BE2C (cell line): ENCODE results near the gene HOXC10. TPM values are rescaled to one million over a fixed set of nuclear protein-coding genes. Genes with fewer than 3 reads are reported as not detected.

ENCODE experiments used
- DNase-seq: peaks from one replicate; pipeline ENCODE4 v3.0.0-alpha.2; 2020
- H3K27me3 ChIP-seq: fragments of 250-450 bp; sonication (Bioruptor Pico); 2 replicates; pipeline ENCODE4 v1.5.1; 2020; ENCODE audit warnings: mild to moderate bottlenecking
- H3K36me3 ChIP-seq: fragments of 250-450 bp; sonication (Bioruptor Pico); 2 replicates; pipeline ENCODE4 v1.5.1; 2020; ENCODE audit warnings: mild to moderate bottlenecking
- H3K4me1 ChIP-seq: fragments of 250-450 bp; sonication (Bioruptor Pico); 2 replicates; pipeline ENCODE4 v1.5.1; 2020
- H3K4me3 ChIP-seq: 2 replicates; pipeline ENCODE4 v1.5.1; 2011; ENCODE audit warnings: low read depth, low read length
- H3K9me3 ChIP-seq: fragments of 250-450 bp; sonication (Bioruptor Pico); 2 replicates; pipeline ENCODE4 v1.5.1; 2020
- CTCF ChIP-seq: IDR thresholded peaks from 2 replicates; pipeline ENCODE4 v1.5.1; 2012; ENCODE audit warnings: mild to moderate bottlenecking, low read depth, low read length
- polyA plus RNA-seq: library from polyadenylated mRNA; unstranded; fragments of >200 nt; gene quantifications from one replicate; pipeline ENCODE4 v1.2.1, GENCODE V29; 2012; ENCODE audit warnings: low read depth, missing spikeins; ENCODE audit not compliant: insufficient read length, insufficient read depth

Gene HOXC10
- 49.3 TPM for polyA plus RNA-seq

GRCh38 chr12:53984901-53985691, at the start of gene HOXC10:
Gene HOXC10, plus strand, starts transcription at chr12:53985146. Its CDS starts 114 bp downstream, at chr12:53985260.
- H3K36me3 ChIP-seq: no peaks in the 10 kb centered on the region
- H3K9me3 ChIP-seq: no peaks in the 10 kb centered on the region
- H3K27me3 ChIP-seq: peaks cover 21% of the 10 kb centered on the region
- peak; percentile 81 for TF ChIP-seq CTCF
- H3K4me1 ChIP-seq: peaks cover 8% of the 10 kb centered on the region
- peak within 1 kb of the TSS; percentile 75 for H3K4me3 ChIP-seq
- DNase-seq: peak; percentile 96

- no peak for TF ChIP-seq CTCF
- H3K4me1 ChIP-seq: no peaks in the 10 kb centered on the region
- no peaks in the 10 kb centered on the region for H3K9me3 ChIP-seq
- H3K4me3 ChIP-seq: no peak overlapping the region
- peaks cover 100% of the 10 kb centered on the region for H3K27me3 ChIP-seq
- no peaks in the 10 kb centered on the region for H3K36me3 ChIP-seq
- no peak for DNase-seq
Measured at GRCh38 chr12:53935383-53936341, 49.3 kb upstream of the HOXC10 start.

DNA sequence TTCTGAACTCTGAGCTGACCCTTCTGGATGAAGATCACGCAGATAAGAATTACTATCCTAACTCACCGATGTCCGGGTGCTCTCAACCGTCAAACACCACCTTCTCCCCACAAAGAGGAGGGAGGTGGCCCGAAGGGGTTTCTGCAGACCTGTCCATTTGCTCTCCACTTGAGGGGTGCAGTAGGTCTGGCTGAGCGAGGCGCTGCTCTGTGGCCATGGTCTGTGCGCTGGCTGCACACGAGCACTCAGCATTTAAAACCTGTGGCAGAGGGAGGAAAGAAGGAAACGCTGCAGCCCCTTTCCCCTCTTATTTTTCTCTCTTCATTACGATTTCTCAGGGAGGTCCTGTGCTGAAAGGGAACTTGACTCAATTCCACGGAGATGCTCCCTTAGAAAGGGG, 47.8 kb upstream of the HOXC10 start:
- Histone ChIP-seq H3K36me3 (no peaks in the 10 kb centered on the region), H3K4me3 (no peak overlapping the region), H3K27me3 (peaks cover 98% of the 10 kb centered on the region), H3K9me3 (no peaks in the 10 kb centered on the region), H3K4me1 (no peaks in the 10 kb centered on the region)
- TF ChIP-seq CTCF: no peak
- DNase-seq: no peak

DNA sequence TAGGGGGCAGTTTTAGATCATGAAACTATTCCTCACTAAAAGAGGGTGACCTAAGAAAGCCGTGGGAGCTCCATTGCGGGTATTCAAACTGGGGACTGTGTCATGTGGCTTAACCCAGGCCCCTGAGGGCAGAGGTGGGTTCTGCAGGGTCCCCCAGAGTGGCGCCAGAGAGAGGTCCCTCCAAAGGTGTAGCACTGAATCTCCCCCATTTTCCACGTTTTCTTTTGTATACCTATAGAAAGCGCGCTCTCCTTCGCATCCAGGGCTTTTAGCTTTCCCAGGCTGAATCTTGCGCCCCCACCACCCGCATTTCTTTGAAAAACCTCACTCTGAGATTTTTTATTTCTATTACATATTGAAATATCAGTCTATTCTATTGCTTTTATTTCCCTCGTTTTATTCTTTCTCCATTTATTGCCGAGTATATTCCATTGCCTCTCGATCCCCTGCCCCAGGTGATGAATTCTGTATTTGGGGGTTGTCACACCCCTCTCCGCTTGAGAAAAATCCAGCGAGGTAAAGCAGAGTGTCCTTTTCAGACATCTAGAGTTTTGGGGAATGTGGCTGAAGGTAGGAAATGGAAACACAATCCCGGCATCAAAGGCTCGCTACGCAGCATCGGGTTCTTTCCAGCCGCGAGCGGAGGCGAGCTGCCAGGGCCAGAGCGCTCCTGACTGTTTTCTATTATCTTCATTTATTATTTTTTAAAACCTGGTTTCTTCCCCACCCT, 47.2 kb upstream of the HOXC10 start:
- DNase-seq: no peak
- TF ChIP-seq CTCF: no peak
- no peaks in the 10 kb centered on the region for H3K9me3 ChIP-seq
- peak overlapping the region; percentile 41 for H3K4me3 ChIP-seq
- H3K4me1 ChIP-seq: no peaks in the 10 kb centered on the region
- H3K36me3 ChIP-seq: no peaks in the 10 kb centered on the region
- peaks cover 96% of the 10 kb centered on the region for H3K27me3 ChIP-seq

GRCh38 chr12:53938326-53939140, 46.4 kb upstream of the HOXC10 start, which contains the start of gene HOXC13:
Gene HOXC13, plus strand, starts transcription at chr12:53938831. Its CDS starts 76 bp downstream, at chr12:53938907.
- no peaks in the 10 kb centered on the region for H3K4me1 ChIP-seq
- peak within 1 kb of the TSS; percentile 41 for H3K4me3 ChIP-seq
- H3K27me3 ChIP-seq: peaks cover 96% of the 10 kb centered on the region

More at GRCh38 chr12:53938326-53939140, 46.4 kb upstream of the HOXC10 start, which contains the start of gene HOXC13:
- peak; percentile 97 for DNase-seq
- H3K36me3 ChIP-seq: no peaks in the 10 kb centered on the region
- H3K9me3 ChIP-seq: no peaks in the 10 kb centered on the region
- TF ChIP-seq CTCF: no peak
